ENCODE results near the gene ZNF564. TPM values are rescaled to one million over a fixed set of nuclear protein-coding genes. Genes with fewer than 3 reads are reported as not detected.

The ZNF564 gene
- total and polyA plus RNA-seq, 2 of the 13 experiments (the other 11 are each of a cell fraction or from before 2014, with no cell fraction given) = 2.3 to 11.1 TPM

GRCh38 chr19:12551060-12551832, at the start of gene ZNF564 (continued):
- TF ChIP-seq SOX13 (IDR thresholded peaks at IDR 0.05) = no peak
- 0 out of 4 replicates have a peak, but pooled peaks of 1 of the 2 experiments have one; percentile 12 for TF ChIP-seq SOX13 (CRISPR knock-in tag; conservative IDR thresholded peaks at IDR 0.05 in 1 of 2, IDR thresholded peaks at IDR 0.05 in 1 of 2)
- peak; percentile 62; the same call in 1 of the 2 replicates for TF ChIP-seq KLF15 (CRISPR knock-in tag; IDR thresholded peaks at IDR 0.05; ENCODE audit: borderline replicate concordance)
- no peak for TF ChIP-seq ZNF879 (CRISPR knock-in tag; IDR thresholded peaks at IDR 0.05)
- TF ChIP-seq YEATS4 (CRISPR knock-in tag; IDR thresholded peaks at IDR 0.05; ENCODE audit: borderline replicate concordance) = peak; percentile 92
- no peak for TF ChIP-seq HMGA1 (CRISPR knock-in tag; conservative IDR thresholded peaks at IDR 0.05)
- TF ChIP-seq SMARCC2 (IDR thresholded peaks at IDR 0.05) = no peak
- peak; percentile 93 for TF ChIP-seq KAT8 (CRISPR knock-in tag; IDR thresholded peaks at IDR 0.05)
- no peak for TF ChIP-seq POLR2AphosphoS2 (IDR thresholded peaks at IDR 0.05; ENCODE audit: low read depth, low read length)
- 0 out of 2 replicates have a peak, but pooled peaks have one; percentile 68 for TF ChIP-seq SNAI1 (CRISPR knock-in tag; IDR thresholded peaks at IDR 0.05; ENCODE audit: borderline replicate concordance)
- TF ChIP-seq ZNF639 (CRISPR knock-in tag; conservative IDR thresholded peaks at IDR 0.05) = peak; percentile 48
- TF ChIP-seq ZBED4 (CRISPR knock-in tag; IDR thresholded peaks at IDR 0.05; ENCODE audit: borderline replicate concordance) = no peak; the same call in 1 of the 2 replicates
- TF ChIP-seq DZIP1 (CRISPR knock-in tag; IDR thresholded peaks at IDR 0.05) = peak; percentile 74; the same call in 1 of the 2 replicates
- 0 out of 2 replicates have a peak, but pooled peaks have one; percentile 40 for TF ChIP-seq ZBTB26 (CRISPR knock-in tag; IDR thresholded peaks at IDR 0.05; ENCODE audit: borderline replicate concordance)
- TF ChIP-seq ZBTB46 (CRISPR knock-in tag; IDR thresholded peaks at IDR 0.05; ENCODE audit: borderline replicate concordance) = 0 out of 2 replicates have a peak, but pooled peaks have one; percentile 24
